ENCODE data around the gene SMAP1.

The SMAP1 gene

GRCh38 chr6:70667256-70667710 lies 400 bp upstream of the SMAP1 start:
- H3K4me1 Mint-ChIP-seq: peaks cover 16% of the 10 kb centered on the region
- no peak for ATAC-seq (ENCODE audit: low read depth)
- H3K9me3 Mint-ChIP-seq: no peaks in the 10 kb centered on the region

DNA sequence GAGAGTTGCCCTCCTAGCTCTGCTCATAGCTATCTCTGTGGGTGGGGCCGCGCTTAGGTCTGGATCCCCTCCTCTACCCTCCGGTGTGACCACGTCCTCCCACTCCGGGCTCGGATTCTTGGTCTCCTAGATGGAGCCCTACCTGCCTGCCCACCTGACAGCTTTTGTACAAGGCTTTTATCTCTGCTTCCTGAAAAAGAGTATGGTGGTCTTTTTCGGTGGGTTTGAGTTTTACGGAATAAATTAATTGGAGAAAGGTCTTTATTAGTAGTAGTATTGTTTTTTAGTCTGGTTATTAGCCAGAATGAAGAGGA lies 773 bp downstream of the SMAP1 start:
- no peaks in the 10 kb centered on the region for H3K36me3 Mint-ChIP-seq
- no peaks in the 10 kb centered on the region for H3K27me3 Mint-ChIP-seq
- H3K4me3 Mint-ChIP-seq: peak overlapping the region; percentile 90
- DNase-seq (ENCODE audit: low spot score in 2 of 2) (no peak), ATAC-seq (ENCODE audit: low read depth) (no peak)
- peaks cover 25% of the 10 kb centered on the region for H3K4me1 Mint-ChIP-seq
- H3K27ac Mint-ChIP-seq: peak overlapping the region; percentile 72
- H3K9me3 Mint-ChIP-seq: no peaks in the 10 kb centered on the region

More at GRCh38 chr6:70667256-70667710, 400 bp upstream of the SMAP1 start:
- no peaks in the 10 kb centered on the region for H3K36me3 Mint-ChIP-seq
- H3K27me3 Mint-ChIP-seq: peaks cover 1% of the 10 kb centered on the region
- no peak for DNase-seq (ENCODE audit: low spot score in 2 of 2)
- H3K4me3 Mint-ChIP-seq: peak overlapping the region; percentile 90
- H3K27ac Mint-ChIP-seq: peak overlapping the region; percentile 84

DNA sequence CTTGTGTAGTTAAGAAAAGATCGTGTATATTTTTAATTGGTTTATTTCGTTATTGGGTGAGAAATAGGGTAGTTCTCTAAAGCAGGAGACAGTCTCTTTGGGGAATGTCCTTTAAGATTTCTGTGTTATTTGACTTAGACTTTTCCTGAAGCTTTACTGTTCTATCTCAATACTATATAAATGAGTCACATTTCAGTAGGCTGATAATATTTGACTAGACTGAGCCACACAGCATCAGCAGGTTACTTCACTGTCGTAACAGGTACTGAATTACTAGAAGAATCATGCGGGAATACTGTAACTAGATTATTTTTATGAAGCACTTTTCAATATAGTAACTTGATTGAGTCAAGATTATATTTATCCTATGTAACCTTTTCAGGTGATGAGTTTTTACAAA lies 1.4 kb downstream of the SMAP1 start:
- H3K4me3 Mint-ChIP-seq: peak overlapping the region; percentile 90
- H3K4me1 Mint-ChIP-seq: peaks cover 28% of the 10 kb centered on the region
- DNase-seq (ENCODE audit: low spot score in 2 of 2): no peak
- no peaks in the 10 kb centered on the region for H3K9me3 Mint-ChIP-seq
- H3K27ac Mint-ChIP-seq: no peak overlapping the region
- H3K36me3 Mint-ChIP-seq: no peaks in the 10 kb centered on the region
- H3K27me3 Mint-ChIP-seq: no peaks in the 10 kb centered on the region
- ATAC-seq (ENCODE audit: low read depth): no peak

DNA sequence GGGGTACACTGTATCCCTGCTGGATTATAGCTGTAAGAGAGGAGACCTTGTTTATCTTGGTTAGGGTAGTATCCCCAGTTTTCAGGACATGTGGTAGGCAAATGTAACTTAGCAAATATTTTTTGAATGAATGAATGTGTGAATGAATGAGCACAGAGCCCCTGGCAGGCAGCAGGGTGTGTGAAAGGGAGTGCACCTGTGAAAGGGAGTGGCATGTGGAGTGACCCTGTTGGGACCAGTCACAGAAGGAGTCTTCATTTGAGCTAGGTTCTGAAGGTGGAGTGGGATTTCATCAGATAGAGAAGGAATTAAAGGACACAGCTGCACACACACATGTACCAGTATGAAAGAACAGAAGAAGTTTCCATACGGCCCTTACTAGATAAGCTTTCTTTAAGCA lies 4.9 kb downstream of the SMAP1 start:
- Mint-ChIP-seq H3K27ac (peak overlapping the region; percentile 10), H3K9me3 (no peaks in the 10 kb centered on the region), H3K4me1 (peaks cover 26% of the 10 kb centered on the region), H3K4me3 (no peak overlapping the region), H3K27me3 (no peaks in the 10 kb centered on the region), H3K36me3 (no peaks in the 10 kb centered on the region)
- ATAC-seq (ENCODE audit: low read depth) (no peak), DNase-seq (ENCODE audit: low spot score in 2 of 2) (no peak)

- Mint-ChIP-seq H3K9me3 (no peaks in the 10 kb centered on the region), H3K4me3 (no peak overlapping the region), H3K36me3 (no peaks in the 10 kb centered on the region), H3K4me1 (peaks cover 26% of the 10 kb centered on the region), H3K27ac (no peak overlapping the region), H3K27me3 (no peaks in the 10 kb centered on the region)
- ATAC-seq (ENCODE audit: low read depth): no peak
- no peak for DNase-seq (ENCODE audit: low spot score in 2 of 2)
Measured at GRCh38 chr6:70673054-70673453, 5.4 kb downstream of the SMAP1 start.

DNA sequence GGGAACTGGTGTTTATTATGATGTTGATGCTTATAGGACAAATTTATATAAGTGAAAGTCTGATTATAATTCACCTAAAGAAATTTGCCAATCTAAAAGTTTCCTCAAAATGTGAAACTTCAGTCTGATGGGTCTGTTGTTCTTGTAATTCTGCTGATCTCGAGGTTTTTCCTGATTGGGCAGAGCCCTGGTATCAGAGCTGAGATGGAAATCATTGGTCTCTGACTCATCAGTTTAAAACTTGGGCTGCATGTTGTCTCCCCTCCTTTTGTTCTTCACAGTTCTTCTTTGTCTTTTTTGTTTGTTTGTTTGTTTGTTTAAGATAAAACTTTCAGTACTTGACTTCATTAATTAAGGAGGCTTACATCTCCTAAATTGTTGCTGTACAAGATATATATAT lies 5.9 kb downstream of the SMAP1 start:
- ATAC-seq (ENCODE audit: low read depth): no peak
- no peak overlapping the region for H3K4me3 Mint-ChIP-seq
- peaks cover 24% of the 10 kb centered on the region for H3K4me1 Mint-ChIP-seq
- no peak overlapping the region for H3K27ac Mint-ChIP-seq
- no peaks in the 10 kb centered on the region for H3K9me3 Mint-ChIP-seq
- H3K36me3 Mint-ChIP-seq: peaks cover under 1% of the 10 kb centered on the region
- H3K27me3 Mint-ChIP-seq: no peaks in the 10 kb centered on the region
- no peak for DNase-seq (ENCODE audit: low spot score in 2 of 2)

- H3K4me1 Mint-ChIP-seq: peaks cover 15% of the 10 kb centered on the region
- peaks cover 4% of the 10 kb centered on the region for H3K36me3 Mint-ChIP-seq
- no peaks in the 10 kb centered on the region for H3K27me3 Mint-ChIP-seq
- H3K4me3 Mint-ChIP-seq: no peak overlapping the region
- H3K9me3 Mint-ChIP-seq: peaks cover 2% of the 10 kb centered on the region
- ATAC-seq (ENCODE audit: low read depth) (no peak), DNase-seq (ENCODE audit: low spot score in 2 of 2) (no peak)
- no peak overlapping the region for H3K27ac Mint-ChIP-seq
Measured at GRCh38 chr6:70675822-70676221, 8.1 kb downstream of the SMAP1 start.

- DNase-seq (ENCODE audit: low spot score in 2 of 2) (no peak), ATAC-seq (ENCODE audit: low read depth) (no peak)
- peaks cover 2% of the 10 kb centered on the region for H3K9me3 Mint-ChIP-seq
- no peak overlapping the region for H3K4me3 Mint-ChIP-seq
- peaks cover 4% of the 10 kb centered on the region for H3K36me3 Mint-ChIP-seq
- no peaks in the 10 kb centered on the region for H3K27me3 Mint-ChIP-seq
- no peak overlapping the region for H3K27ac Mint-ChIP-seq
- peaks cover 16% of the 10 kb centered on the region for H3K4me1 Mint-ChIP-seq
Measured at GRCh38 chr6:70676821-70677220, 9.1 kb downstream of the SMAP1 start.

GRCh38 chr6:70680396-70680795 lies 12.7 kb downstream of the SMAP1 start:
- Mint-ChIP-seq H3K36me3 (peaks cover 4% of the 10 kb centered on the region), H3K4me3 (no peak overlapping the region), H3K4me1 (peaks cover 20% of the 10 kb centered on the region), H3K27me3 (no peaks in the 10 kb centered on the region), H3K27ac (no peak overlapping the region), H3K9me3 (peaks cover 2% of the 10 kb centered on the region)
- ATAC-seq (ENCODE audit: low read depth) (no peak), DNase-seq (ENCODE audit: low spot score in 2 of 2) (no peak)

DNA sequence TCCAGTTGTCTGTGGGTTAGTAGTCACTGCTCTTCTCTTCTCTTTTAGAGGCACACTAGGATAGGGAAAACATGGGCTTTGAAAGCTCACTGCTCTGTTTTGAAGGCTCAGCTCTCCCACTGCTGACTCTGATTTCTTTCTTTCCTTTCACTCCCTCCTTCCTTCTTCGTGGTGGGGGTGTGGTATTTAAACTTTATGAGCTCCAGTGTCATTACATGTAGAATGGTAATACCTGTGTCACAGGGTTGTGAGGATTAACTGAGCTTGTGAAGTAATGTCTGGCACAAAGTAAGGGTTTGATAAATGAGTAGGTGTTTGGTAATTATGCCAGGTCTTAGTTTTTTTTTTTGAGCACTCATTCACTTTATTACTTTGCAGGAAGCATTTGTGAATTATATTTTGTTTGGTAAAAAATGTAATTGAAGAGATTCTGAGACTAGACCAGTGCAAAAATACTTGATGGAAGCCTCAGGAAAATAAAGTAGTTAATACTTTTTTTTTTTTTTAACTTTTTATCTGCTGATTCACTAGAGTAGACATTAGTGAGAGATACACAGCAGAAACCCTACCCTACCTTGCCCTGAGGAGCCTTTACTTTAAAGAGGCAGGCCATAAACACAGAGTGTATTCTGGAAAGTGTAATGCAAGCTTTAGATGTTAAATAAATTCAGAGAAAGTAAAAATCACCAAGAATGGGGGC lies 17.3 kb downstream of the SMAP1 start:
- Mint-ChIP-seq H3K27me3 (no peaks in the 10 kb centered on the region), H3K4me1 (peaks cover 23% of the 10 kb centered on the region), H3K36me3 (peaks cover under 1% of the 10 kb centered on the region), H3K4me3 (no peak overlapping the region), H3K27ac (peak overlapping the region; percentile 26), H3K9me3 (peaks cover under 1% of the 10 kb centered on the region)
- no peak for ATAC-seq (ENCODE audit: low read depth)
- DNase-seq (ENCODE audit: low spot score in 2 of 2): no peak

DNA sequence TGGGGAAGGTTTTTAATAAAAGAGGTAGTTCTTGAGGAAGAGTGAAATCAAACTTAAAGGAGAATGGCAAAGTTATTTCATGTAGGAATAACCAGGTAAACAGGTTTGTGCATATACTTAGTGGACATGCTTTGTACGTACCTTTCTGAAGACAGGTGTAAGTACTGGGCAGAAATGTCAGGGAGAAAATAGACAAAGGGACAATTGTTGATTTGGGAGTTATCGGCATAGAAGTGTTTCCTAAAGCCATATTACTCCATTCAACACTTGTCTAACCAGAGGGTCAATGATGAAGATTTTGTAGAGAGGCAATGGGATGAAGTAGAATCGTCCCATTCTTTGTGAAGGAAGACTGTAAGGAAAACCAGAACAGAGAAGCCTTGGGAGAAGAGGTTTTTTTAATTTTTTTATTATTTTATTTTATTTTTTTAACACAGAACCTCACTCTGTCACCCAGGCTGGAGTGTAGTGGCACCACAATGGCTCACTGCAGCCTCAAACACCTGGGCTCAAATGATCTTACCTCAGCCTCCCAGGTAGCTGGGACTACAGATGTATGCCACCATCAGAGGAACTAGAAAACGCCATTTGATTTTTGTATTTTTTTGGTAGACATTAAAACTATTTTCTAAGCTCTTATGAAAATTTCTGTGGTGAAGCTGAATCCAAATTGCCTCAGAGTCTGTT lies 18.0 kb downstream of the SMAP1 start:
- Mint-ChIP-seq H3K27ac (no peak overlapping the region), H3K36me3 (peaks cover 1% of the 10 kb centered on the region), H3K4me3 (no peak overlapping the region), H3K9me3 (peaks cover under 1% of the 10 kb centered on the region), H3K27me3 (no peaks in the 10 kb centered on the region), H3K4me1 (peaks cover 23% of the 10 kb centered on the region)
- no peak for DNase-seq (ENCODE audit: low spot score in 2 of 2)
- ATAC-seq (ENCODE audit: low read depth): no peak

GRCh38 chr6:70686548-70687133 lies 19.0 kb downstream of the SMAP1 start:
- DNase-seq (ENCODE audit: low spot score in 2 of 2) (no peak), ATAC-seq (ENCODE audit: low read depth) (peak; percentile 35)
- no peak overlapping the region for H3K4me3 Mint-ChIP-seq
- no peak overlapping the region for H3K27ac Mint-ChIP-seq
- H3K4me1 Mint-ChIP-seq: peaks cover 26% of the 10 kb centered on the region
- H3K27me3 Mint-ChIP-seq: no peaks in the 10 kb centered on the region
- H3K9me3 Mint-ChIP-seq: peaks cover 6% of the 10 kb centered on the region
- peaks cover 8% of the 10 kb centered on the region for H3K36me3 Mint-ChIP-seq

DNA sequence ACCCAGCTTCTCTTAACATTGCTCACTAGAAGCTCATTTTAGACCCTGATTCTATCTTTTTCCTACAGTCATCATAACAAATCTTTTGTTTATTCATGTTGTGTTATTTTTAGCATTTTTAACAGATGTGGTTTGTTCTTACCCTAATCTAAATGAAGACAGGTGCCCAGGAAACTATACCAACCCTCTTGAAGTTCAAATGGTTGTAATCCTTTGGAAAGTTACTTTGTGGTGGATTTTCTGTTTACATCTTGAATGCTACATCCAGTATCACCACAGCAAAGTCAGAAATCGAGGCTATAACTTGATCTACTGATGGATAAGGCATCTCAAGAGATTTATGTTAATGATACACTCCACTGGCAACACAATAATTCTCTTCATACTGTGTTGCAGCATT lies 26.2 kb downstream of the SMAP1 start:
- H3K27ac Mint-ChIP-seq: no peak overlapping the region
- H3K4me3 Mint-ChIP-seq: no peak overlapping the region
- ATAC-seq (ENCODE audit: low read depth) (no peak), DNase-seq (ENCODE audit: low spot score in 2 of 2) (no peak)
- H3K4me1 Mint-ChIP-seq: peaks cover 43% of the 10 kb centered on the region
- no peaks in the 10 kb centered on the region for H3K27me3 Mint-ChIP-seq
- H3K36me3 Mint-ChIP-seq: peaks cover 28% of the 10 kb centered on the region
- peaks cover 13% of the 10 kb centered on the region for H3K9me3 Mint-ChIP-seq

- Mint-ChIP-seq H3K4me3 (no peak overlapping the region), H3K4me1 (peaks cover 46% of the 10 kb centered on the region), H3K27ac (no peak overlapping the region), H3K36me3 (peaks cover 29% of the 10 kb centered on the region), H3K27me3 (no peaks in the 10 kb centered on the region), H3K9me3 (peaks cover 13% of the 10 kb centered on the region)
- no peak for ATAC-seq (ENCODE audit: low read depth)
- DNase-seq (ENCODE audit: low spot score in 2 of 2): no peak
Measured at GRCh38 chr6:70694371-70694770, 26.7 kb downstream of the SMAP1 start.
